Fibroblast of villous mesenchyme (primary cell): ENCODE data around the gene HTRA2. TPM values are rescaled to one million over a fixed set of nuclear protein-coding genes. Genes with fewer than 3 reads are reported as not detected.
"Not testable (repeated sequence)": the region's sequence is repeated elsewhere in the genome, so short reads cannot be mapped to it uniquely, and the experiment has no call there.

Source experiments
- DNase-seq: peaks from one replicate; pipeline ENCODE4 v3.0.0-alpha.2; 2010; ENCODE audit warnings: low read depth
- H3K4me3 ChIP-seq: 2 replicates; pipeline ENCODE4 v1.5.1; 2011; ENCODE audit warnings: low read depth, mild to moderate bottlenecking, low read length
- CTCF ChIP-seq: IDR thresholded peaks from 2 replicates; pipeline ENCODE4 v1.5.1; 2012; ENCODE audit warnings: low read depth, mild to moderate bottlenecking, low read length; ENCODE audit not compliant: insufficient read depth
- total RNA-seq: library from RNA; depleted of rRNA; stranded (reverse); fragments of >200 nt; gene quantifications from 2 replicates; pipeline ENCODE4 v1.2.3, GENCODE V29; 2012

HTRA2 gene
- total RNA-seq, 1 donor = 40.2 TPM

- no peak overlapping the region for H3K4me3 ChIP-seq
- no peak for TF ChIP-seq CTCF
- no peak for DNase-seq
Measured at GRCh38 chr2:74556159-74556558, 26.4 kb downstream of the HTRA2 start.

- no peak for TF ChIP-seq CTCF
- H3K4me3 ChIP-seq = no peak overlapping the region
- DNase-seq = no peak
Measured at GRCh38 chr2:74556831-74557370, 27.2 kb downstream of the HTRA2 start.

- no peak overlapping the region for H3K4me3 ChIP-seq
- no peak for DNase-seq
- no peak for TF ChIP-seq CTCF
Measured at GRCh38 chr2:74558284-74559230, 28.8 kb downstream of the HTRA2 start.

GRCh38 chr2:74559912-74560311 lies 30.2 kb downstream of the HTRA2 start:
- no peak for TF ChIP-seq CTCF
- no peak for DNase-seq
- no peak overlapping the region for H3K4me3 ChIP-seq

- TF ChIP-seq CTCF = no peak
- H3K4me3 ChIP-seq = no peak overlapping the region
- no peak for DNase-seq
Measured at GRCh38 chr2:74560591-74560990, 30.9 kb downstream of the HTRA2 start.

GRCh38 chr2:74561022-74561421 lies 31.3 kb downstream of the HTRA2 start:
- not testable (repeated sequence) for H3K4me3 ChIP-seq, DNase-seq

GRCh38 chr2:74562126-74562775 lies 32.5 kb downstream of the HTRA2 start:
- H3K4me3 ChIP-seq = no peak overlapping the region
- no peak for DNase-seq
- TF ChIP-seq CTCF = no peak
